ENCODE data around the gene EGLN3.

The EGLN3 gene

DNA sequence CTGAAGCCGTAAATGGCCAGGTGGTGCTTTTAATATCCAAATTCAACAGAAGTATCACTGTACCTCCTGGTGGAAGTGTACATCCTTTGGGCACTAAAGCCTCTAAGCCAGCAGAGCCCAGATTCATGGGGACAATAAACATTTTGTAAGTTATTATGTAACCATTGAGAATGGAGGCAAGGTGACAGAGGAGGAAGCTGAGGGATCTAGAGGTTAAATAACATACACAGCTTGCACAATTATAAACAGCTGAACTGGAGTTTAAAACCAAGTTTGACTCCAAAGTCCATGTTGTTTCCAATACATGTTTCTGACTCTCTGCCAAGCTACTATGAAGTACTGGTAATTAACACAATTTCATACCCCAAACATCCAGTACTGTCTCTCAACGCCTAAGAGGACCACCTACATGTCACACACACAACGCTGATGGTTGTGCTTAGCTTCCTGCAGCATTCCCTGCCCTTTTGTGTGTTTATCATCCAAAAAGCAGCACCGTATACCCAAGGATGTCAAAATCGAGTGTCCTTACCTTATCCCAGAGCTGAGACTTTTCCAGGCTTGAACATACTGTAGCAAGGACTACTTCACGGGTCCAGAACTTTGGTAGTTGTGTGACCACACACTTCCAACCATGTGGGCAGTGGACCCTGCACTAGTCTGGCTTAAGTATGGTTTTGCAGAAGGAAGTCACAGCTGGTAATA is 41.3 kb downstream of the EGLN3 start:
- no peak for DNase-seq

DNA sequence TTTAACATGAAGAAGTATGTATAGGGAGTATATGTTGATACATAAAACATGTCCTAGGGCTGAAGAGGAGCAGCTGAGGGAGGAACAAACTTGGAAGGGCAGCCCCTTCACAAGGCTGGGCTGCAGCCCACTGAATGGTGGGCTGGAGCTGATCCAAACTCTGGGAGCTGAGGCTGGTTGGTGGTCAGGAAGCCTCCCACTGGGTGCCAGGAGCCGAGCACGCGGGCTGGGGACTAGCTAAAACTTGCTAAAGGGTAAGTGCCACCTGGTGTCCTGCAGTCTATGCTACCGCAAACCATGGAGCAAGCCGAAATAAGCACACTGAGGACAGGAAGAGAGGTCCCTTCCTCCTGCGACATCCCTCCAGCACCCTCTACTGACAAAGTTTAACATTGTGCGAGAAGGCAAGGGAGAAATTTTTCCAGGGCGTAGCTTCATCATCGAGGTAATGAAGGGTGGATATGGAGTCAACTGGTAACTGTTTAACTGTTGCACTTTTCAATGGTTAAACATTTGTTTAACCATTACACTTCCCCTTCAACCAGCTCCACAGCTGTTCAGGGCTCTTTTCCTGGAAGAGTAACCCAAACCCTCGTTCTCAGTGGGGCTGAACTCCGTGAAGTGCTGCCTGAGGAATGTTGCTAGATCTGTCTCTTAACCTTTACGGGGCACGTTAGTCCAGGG is 42.2 kb downstream of the EGLN3 start:
- no peak for DNase-seq

DNA sequence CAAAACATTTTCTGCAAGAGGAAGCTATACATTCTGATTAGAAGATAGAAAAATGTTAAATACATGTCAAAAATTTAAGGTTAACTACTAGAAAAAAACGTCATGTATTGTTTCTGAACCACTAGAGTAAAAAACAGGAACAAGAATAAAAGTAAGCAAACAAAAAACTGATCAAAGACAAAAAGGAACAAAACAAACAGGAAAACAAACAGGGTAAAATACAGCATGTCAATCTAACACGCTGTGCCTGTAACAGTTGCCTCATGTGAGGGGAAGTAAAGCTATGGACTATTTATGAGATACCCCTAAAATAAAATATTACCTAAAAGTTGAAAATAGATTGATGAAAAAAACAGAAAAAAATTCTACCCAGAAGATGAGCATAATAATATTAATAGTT is 43.9 kb downstream of the EGLN3 start:
- DNase-seq = no peak

DNA sequence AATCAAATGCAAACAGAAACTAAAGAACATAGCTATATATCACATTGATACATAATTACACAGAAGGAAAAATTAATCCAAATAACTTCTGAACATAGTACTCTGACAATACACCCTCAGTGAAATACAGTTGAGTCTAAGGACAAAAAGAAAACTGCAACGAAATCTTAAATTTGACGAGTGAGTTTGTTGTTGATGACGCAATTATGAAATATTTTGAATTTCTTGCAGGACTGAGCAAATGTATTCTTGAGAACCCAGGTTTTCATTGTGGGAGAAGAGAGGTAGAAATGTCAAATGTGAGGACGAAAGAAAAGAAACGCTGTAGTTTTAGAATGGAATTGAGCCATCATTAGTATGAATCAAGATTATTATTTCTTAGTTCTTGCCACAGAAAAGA is 46.3 kb downstream of the EGLN3 start:
- DNase-seq = no peak

DNA sequence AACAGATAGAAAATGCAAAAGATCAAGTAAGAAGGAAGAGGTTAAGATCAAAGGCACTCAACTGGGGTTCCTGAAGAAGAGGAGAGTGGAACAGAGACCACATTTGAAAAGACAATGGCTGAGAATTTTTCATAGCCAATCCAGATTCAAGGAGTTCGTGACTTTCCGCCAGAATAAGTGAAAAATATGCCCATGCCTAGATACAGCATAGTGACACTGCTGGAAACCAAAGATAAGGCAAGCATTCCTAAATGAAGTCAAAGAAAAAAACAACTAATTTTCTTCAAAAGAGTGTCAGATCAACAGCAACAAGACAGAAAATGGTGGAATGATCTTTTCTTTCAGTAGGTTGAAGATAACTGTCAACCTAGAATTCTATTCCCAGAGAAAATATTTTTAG is 47.5 kb downstream of the EGLN3 start:
- no peak for DNase-seq

DNA sequence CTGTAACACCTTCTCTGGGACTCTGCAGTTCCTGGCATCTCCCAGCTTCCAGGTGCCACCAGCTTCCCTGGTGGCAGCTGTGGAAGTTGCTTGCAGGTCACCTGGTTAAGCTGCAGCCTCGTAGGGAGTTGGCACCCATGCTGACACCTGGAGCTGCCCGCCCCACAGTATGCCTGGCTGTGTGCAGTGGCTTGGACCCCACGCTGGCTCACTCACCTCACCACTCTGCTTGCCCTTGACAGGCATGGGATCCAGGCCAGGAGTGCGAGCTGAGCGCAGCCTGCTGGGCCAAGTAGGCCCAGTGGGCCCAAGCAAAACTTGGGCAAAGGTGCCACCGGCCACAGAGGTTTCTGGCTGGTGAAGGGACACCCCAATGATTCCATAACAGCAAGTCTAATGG is 48.5 kb downstream of the EGLN3 start:
- DNase-seq = no peak

DNA sequence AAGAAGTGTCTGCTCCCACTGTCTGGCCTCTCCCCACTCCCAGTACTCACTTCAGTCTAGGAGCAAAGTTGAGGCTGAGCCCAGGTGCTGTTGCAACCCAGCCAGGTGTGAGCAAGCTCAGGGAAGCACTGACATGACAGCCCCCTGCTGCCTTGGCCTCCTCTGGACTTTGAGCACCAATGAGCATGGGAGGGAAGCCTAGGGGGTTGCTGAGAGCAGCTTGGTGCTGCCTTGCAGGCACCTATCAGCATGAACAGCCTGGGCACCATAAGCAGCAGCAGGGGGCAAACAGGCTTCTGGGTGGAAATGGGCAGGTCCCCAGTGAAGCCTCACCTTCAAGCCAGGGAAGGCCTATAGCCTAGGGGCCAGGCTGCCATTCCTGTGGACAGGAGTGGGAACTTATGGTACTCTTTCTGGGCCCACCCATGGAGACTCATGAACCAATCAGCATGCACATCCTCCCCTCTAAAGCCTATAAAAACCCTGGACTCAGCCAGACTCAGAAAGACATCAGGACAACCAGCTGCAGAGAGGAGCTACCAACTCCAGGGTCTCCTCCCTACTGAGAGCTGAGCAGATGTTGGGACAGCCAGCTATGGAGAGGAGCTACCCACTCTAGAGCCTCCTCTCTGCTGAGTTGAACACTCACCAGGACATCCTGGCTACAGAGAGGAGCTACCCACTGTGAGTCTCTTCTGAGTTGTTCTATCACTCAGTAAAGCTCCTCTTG is 49.3 kb downstream of the EGLN3 start:
- DNase-seq = no peak

DNA sequence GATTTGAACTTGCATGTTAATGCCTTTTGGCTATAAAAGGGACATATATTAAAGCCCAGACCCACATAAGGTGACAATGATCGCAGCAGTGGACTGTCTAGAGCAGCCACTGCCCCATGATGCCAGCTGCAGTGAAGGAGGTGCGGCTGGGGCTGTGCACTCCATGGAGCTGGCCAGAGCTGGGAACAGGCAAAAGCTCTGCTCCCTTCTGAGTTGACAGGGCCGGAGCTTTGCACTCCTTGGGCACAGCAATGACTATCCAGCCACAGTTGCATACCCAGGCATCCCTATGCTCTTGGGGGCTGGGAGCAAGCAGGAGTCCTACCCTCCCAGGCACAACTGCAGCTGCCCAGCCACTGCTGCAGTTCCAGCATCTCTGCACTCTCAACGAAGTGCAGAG is 50.2 kb downstream of the EGLN3 start:
- DNase-seq = no peak

DNA sequence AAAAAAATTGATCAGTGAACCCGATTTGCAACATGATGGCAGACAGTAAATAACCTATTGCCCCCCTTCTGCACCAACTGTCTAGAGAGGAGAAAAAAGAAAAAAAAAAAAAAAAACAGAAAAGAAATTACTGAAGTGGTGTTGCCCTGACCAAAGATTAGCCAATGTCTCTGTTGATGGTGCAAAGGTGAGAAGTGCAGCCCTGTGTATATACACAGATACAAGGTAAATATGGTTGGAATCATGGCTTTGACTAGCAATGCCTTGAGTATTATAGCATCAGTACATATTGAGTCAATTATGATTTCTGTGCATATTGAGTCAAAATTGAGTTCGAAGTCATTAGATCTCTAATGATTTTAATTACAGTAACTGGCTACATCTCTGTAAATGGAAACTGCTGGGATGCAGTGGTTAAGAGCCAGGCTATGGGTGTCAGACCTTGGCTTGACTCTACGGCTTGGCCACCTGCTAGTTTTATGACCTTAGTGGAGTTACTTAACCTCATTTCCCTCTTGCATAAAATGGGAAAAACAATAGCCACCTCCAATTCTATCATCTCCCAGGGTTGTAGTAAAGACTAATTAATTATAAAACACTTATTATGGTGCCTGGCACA is 51.0 kb downstream of the EGLN3 start:
- no peak for DNase-seq

DNA sequence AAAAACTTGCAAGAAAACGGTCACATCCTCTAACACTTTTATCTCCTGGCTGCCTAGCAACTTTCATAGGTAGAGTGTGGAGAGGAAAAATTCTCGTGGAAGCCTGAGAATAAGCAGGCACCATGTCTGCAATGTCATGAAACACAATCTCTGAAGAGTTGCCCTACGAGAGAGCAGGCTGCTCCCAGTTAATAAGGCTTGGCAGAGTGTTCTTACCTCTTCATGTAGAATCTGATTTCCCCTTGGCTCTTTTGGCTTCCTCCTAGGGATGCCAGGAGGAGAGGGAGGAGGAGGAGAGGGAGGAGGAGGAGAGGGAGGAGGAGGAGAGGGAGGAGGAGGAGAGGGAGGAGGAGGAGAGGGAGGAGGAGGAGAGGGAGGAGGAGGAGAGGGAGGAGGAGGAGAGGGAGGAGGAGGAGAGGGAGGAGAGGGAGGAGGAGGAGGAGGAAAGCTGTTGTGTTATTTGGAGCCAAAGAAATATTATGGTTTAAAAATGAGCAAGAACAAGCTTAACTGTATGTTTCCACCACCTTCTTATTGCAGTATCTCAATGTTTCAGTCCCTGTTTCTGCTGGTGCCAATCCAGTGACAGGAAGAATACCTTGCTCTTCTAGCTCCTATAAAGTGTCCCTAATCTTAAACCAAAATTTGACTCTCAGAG is 52.9 kb downstream of the EGLN3 start:
- no peak for DNase-seq

DNA sequence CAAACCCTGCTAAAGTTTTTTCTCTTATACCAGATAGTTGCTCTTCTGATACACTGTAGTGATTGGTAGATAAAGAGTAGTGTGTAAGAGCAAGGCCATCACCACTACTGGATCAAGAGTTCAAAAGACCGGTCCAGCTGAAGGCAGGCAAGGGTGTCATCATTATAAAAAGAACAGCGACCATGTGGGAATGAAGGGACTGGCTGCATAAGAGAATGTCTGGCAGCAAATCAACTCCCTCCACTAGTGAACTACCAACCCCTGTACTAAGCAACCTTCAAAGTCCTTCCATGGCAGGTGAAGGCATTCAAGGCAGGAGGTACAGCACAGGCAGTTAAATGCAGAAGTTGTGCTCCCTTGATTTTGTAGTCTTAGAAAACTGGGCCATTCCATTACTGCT is 53.5 kb downstream of the EGLN3 start:
- DNase-seq = no peak

DNA sequence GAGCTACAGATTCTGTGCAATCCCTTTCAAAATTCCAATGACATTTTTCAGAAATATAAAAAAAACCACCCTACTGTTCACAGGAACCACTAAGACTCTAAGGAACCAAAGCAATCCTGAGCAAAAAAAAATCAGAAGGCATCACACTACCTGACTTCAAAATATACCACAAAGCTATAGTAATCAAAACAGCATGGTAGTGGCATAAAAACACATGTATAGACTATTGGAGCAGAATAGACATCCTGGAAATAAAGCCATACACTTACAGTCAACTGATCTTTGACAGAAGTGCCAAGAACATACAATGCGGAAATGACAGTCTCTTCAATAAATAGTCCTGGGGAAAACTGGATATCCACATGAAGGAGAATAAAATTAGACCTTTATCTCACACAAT is 56.5 kb downstream of the EGLN3 start:
- DNase-seq = no peak

DNA sequence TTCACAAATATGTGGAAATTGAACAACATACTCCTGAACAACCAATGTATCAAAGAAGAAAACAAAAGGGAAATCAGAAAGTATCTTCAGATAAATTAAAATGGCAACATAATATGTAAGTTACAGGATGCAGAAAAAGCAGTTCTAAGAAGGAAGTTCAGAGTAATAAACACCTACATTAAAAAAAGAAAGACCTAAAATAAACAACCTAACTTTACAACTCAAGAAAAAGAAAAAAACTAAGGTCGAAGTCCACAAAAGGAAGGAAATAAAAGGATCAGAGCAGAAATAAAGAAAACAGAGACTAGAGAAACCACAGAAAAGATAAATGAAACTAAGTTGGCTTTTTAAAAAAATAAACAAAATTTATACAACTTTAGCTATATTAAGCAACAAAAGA is 59.2 kb downstream of the EGLN3 start:
- no peak for DNase-seq

DNA sequence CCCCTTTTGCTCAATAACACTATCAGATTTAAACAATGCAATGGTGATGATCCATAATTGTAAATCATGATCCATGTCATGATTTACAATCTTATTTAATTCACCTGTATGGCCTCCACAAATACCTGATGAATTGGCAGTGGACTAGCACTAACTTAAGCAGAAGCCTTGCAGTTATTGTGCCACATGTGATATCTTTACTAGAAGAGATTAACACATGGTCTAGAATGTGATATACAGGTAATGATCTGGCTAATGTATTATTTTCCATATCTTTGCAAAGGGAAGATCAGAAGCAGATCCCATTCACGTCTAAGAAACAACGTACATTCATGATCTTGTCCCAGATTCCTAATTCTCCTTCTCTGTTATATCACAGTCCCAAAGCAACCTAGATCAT is 66.0 kb downstream of the EGLN3 start:
- DNase-seq = no peak

DNA sequence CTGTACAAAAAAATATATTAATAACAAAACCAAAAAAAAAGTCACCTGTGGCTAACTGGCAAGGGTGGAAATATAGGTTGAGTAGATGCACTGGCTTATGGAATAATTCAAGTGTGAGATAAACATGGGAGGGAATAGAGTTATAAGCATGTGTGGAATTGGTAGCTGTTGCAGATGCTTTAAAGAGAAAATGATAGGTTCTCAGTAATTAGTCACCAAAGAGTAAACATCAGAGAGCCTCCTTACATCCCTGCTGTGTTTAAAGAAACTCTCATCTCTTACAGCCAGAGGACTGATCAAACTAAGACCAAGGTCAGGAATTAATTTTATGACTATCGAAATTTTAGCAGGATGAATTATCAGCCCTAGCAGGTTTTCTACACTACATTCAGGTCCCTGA is 70.5 kb downstream of the EGLN3 start:
- no peak for DNase-seq

DNA sequence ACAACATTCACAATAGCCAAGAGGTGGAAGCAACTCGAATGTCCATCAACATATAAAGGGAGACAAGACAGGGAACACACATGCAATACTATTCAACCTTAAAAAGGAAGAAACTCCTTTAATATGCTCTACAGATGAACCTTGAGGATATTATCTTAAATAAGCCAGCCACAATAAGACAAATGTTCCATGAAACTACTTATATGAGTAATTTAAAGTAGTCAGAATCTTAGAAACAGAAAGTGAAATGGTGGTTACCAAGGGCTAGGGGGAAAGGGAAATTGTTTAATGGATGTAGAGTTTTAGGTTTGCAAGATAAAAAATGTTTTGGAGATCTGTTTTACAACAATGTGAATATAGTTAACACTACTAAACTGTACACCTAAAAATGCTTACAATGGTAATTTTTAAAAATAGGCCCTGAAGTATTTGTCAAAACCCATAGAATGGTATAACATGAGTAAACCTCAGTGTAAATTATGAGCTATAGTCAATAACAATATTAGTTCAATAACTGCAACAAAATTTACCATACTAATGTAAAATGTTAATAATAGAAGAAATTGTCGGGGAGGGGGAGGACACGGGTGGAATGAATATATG is 71.1 kb downstream of the EGLN3 start:
- no peak for DNase-seq

DNA sequence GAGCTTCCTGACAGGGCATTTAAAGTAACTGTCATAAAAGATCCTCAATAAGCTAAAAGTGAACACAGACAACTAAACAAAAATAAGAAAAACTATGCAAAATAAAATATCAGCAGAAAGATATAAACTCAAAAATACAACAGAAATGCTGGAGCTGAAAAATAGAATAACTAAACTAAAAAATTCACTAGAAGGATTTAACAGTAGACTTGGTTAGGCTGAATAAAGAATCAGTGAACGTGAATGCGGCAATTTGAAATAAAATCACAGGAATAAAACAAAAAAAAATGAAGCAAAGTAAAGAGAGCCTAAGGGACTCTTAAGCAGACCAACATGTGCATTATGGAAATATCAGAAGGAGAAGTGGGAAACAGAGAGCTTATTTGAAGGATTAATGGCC is 74.6 kb downstream of the EGLN3 start:
- DNase-seq = no peak

All from activated gamma-delta T cell treated with Interleukin-2 at 50 U/mL for 16 hours (primary cell).